DOHH2 (cell line): ENCODE results near the gene MTCH2.
A peak's percentile ranks its signal among the peaks of the same experiment; 100 is the strongest.

Source experiments
- H3F3A ChIP-seq: fragments of 200-600 bp; sonication (generic), shearing (Covaris generic); 2 replicates; pipeline ENCODE4 v1.6.0; 2016; ENCODE audit warnings: antibody characterized with exemption, mild to moderate bottlenecking; ENCODE audit not compliant: control insufficient read depth, insufficient read depth
- H3K27ac ChIP-seq: fragments of 200-600 bp; sonication (generic); 2 replicates; pipeline ENCODE4 v1.5.1; 2014; ENCODE audit warnings: low read depth, mild to moderate bottlenecking, low read length, moderate library complexity
- H3K27me3 ChIP-seq: fragments of 200-600 bp; sonication (generic); 2 replicates; pipeline ENCODE4 v1.6.1; 2014; ENCODE audit warnings: mild to moderate bottlenecking, low read length, mixed read lengths; ENCODE audit not compliant: control insufficient read depth
- H3K36me3 ChIP-seq: fragments of 200-600 bp; sonication (generic); 2 replicates; pipeline ENCODE4 v1.6.1; 2014; ENCODE audit warnings: mild to moderate bottlenecking, low read length, moderate library complexity, mixed read lengths; ENCODE audit not compliant: control insufficient read depth
- H3K4me1 ChIP-seq: fragments of 200-600 bp; sonication (generic); 2 replicates; pipeline ENCODE4 v1.6.1; 2014; ENCODE audit warnings: mild to moderate bottlenecking, low read length, mixed read lengths; ENCODE audit not compliant: control insufficient read depth
- H3K4me2 ChIP-seq: fragments of 200-600 bp; sonication (generic); 2 replicates; pipeline ENCODE4 v1.6.0; 2014; ENCODE audit warnings: mild to moderate bottlenecking, low read length, moderate library complexity
- H3K4me3 ChIP-seq: fragments of 200-600 bp; sonication (generic); 2 replicates; pipeline ENCODE4 v1.5.1; 2014; ENCODE audit warnings: mild to moderate bottlenecking, low read length, mixed read lengths
- H3K79me2 ChIP-seq: fragments of 200-600 bp; sonication (generic); 2 replicates; pipeline ENCODE4 v1.6.1; 2014; ENCODE audit warnings: mild to moderate bottlenecking, low read length, mixed read lengths; ENCODE audit not compliant: control insufficient read depth
- H3K9me2 ChIP-seq: fragments of 200-600 bp; sonication (generic); replicated peaks from 2 replicates; pipeline ENCODE4 v1.6.1; 2014; ENCODE audit warnings: mild to moderate bottlenecking, low read length, mixed read lengths; ENCODE audit not compliant: control insufficient read depth
- H3K9me3 ChIP-seq: fragments of 200-600 bp; sonication (generic); 2 replicates; pipeline ENCODE4 v1.6.1; 2014; ENCODE audit warnings: antibody characterized with exemption, low read length, mixed read lengths; ENCODE audit not compliant: control insufficient read depth, insufficient read depth
- H4K20me1 ChIP-seq: fragments of 200-600 bp; sonication (generic); 2 replicates; pipeline ENCODE4 v1.6.0; 2014; ENCODE audit warnings: low read depth, mild to moderate bottlenecking, antibody characterized with exemption, low read length, moderate library complexity; ENCODE audit not compliant: control insufficient read depth, insufficient read depth
- EZH2phosphoT487 ChIP-seq: fragments of 200-600 bp; sonication (generic); IDR thresholded peaks from 2 replicates; pipeline ENCODE4 v1.6.1; 2017; ENCODE audit warnings: borderline replicate concordance, mild to moderate bottlenecking, antibody characterized with exemption, low read length, moderate library complexity, mixed read lengths
- TF ChIP-seq, protein P1 (sequence below): fragments of 200-600 bp; sonication (generic); IDR thresholded peaks from one replicate; pipeline ENCODE4 v1.5.1; 2014; ENCODE audit warnings: antibody characterized with exemption, mild to moderate bottlenecking, low read depth, low read length; ENCODE audit not compliant: poor library complexity, severe bottlenecking

Gene MTCH2

GRCh38 chr11:47616726-47617416, 25.5 kb downstream of the MTCH2 start:
- no peaks in the 10 kb centered on the region for H3K9me2 ChIP-seq
- no peaks in the 10 kb centered on the region for H3K9me3 ChIP-seq
- H3F3A ChIP-seq: peaks cover 14% of the 10 kb centered on the region
- H3K36me3 ChIP-seq: peaks cover 43% of the 10 kb centered on the region
- H4K20me1 ChIP-seq: no peaks in the 10 kb centered on the region
- no peaks in the 10 kb centered on the region for H3K27me3 ChIP-seq
- H3K4me3 ChIP-seq: no peak overlapping the region
- no peaks in the 10 kb centered on the region for H3K79me2 ChIP-seq
- peaks cover 4% of the 10 kb centered on the region for H3K4me1 ChIP-seq
- H3K27ac ChIP-seq: no peak overlapping the region
- no peak overlapping the region for H3K4me2 ChIP-seq
- TF ChIP-seq EZH2phosphoT487: no peak
- TF ChIP-seq, protein P1, sequence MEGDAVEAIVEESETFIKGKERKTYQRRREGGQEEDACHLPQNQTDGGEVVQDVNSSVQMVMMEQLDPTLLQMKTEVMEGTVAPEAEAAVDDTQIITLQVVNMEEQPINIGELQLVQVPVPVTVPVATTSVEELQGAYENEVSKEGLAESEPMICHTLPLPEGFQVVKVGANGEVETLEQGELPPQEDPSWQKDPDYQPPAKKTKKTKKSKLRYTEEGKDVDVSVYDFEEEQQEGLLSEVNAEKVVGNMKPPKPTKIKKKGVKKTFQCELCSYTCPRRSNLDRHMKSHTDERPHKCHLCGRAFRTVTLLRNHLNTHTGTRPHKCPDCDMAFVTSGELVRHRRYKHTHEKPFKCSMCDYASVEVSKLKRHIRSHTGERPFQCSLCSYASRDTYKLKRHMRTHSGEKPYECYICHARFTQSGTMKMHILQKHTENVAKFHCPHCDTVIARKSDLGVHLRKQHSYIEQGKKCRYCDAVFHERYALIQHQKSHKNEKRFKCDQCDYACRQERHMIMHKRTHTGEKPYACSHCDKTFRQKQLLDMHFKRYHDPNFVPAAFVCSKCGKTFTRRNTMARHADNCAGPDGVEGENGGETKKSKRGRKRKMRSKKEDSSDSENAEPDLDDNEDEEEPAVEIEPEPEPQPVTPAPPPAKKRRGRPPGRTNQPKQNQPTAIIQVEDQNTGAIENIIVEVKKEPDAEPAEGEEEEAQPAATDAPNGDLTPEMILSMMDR: peak; percentile 56

GRCh38 chr11:47615249-47615648, 27.1 kb downstream of the MTCH2 start:
- no peaks in the 10 kb centered on the region for H3K27me3 ChIP-seq
- no peak overlapping the region for H3K27ac ChIP-seq
- H3K36me3 ChIP-seq: peaks cover 28% of the 10 kb centered on the region
- H4K20me1 ChIP-seq: no peaks in the 10 kb centered on the region
- TF ChIP-seq EZH2phosphoT487: no peak
- TF ChIP-seq, protein P1: no peak
- H3F3A ChIP-seq: peaks cover 14% of the 10 kb centered on the region
- no peaks in the 10 kb centered on the region for H3K9me2 ChIP-seq
- no peaks in the 10 kb centered on the region for H3K79me2 ChIP-seq
- no peak overlapping the region for H3K4me3 ChIP-seq
- H3K4me1 ChIP-seq: peaks cover 16% of the 10 kb centered on the region
- H3K4me2 ChIP-seq: no peak overlapping the region
- H3K9me3 ChIP-seq: no peaks in the 10 kb centered on the region

- peak overlapping the region; percentile 40 for H3K4me2 ChIP-seq
- H3F3A ChIP-seq: peaks cover 2% of the 10 kb centered on the region; the same call in 1 of the 2 replicates
- no peaks in the 10 kb centered on the region for H3K36me3 ChIP-seq
- peaks cover 16% of the 10 kb centered on the region for H3K4me1 ChIP-seq
- no peaks in the 10 kb centered on the region for H3K9me2 ChIP-seq
- TF ChIP-seq EZH2phosphoT487: no peak
- TF ChIP-seq, protein P1: no peak
- H3K79me2 ChIP-seq: no peaks in the 10 kb centered on the region
- no peaks in the 10 kb centered on the region for H3K9me3 ChIP-seq
- H3K27ac ChIP-seq: 0 out of 2 replicates have a peak overlapping the region, but pooled peaks have one; percentile 4
- no peaks in the 10 kb centered on the region for H4K20me1 ChIP-seq
- 0 out of 2 replicates have a peak, but pooled peaks cover 2% of the 10 kb centered on the region for H3K27me3 ChIP-seq
- H3K4me3 ChIP-seq: peak overlapping the region; percentile 22
Measured at GRCh38 chr11:47611348-47611794, 31.0 kb downstream of the MTCH2 start.
